ENCODE measurements around the gene TBRG1.

TBRG1 gene

GRCh38 chr11:124643605-124644425, 21.2 kb downstream of the TBRG1 start:
- TF ChIP-seq CTCF (IDR thresholded peaks at IDR 0.05; ENCODE audit: insufficient read depth, missing control alignments), result no peak
- no peak for DNase-seq (ENCODE audit: insufficient read length, low spot score)
- no peak for FAIRE-seq

- DNase-seq (ENCODE audit: insufficient read length, low spot score) (peak; percentile 23), FAIRE-seq (peak; percentile 46)
- peak; percentile 89 for TF ChIP-seq CTCF (IDR thresholded peaks at IDR 0.05; ENCODE audit: insufficient read depth, missing control alignments)
Observed at GRCh38 chr11:124644426-124645280, 22.0 kb downstream of the TBRG1 start.

- FAIRE-seq (no peak), DNase-seq (ENCODE audit: insufficient read length, low spot score) (no peak)
- TF ChIP-seq CTCF (IDR thresholded peaks at IDR 0.05; ENCODE audit: insufficient read depth, missing control alignments), result no peak
Observed at GRCh38 chr11:124646148-124646547, 23.5 kb downstream of the TBRG1 start.

GRCh38 chr11:124648610-124649009, 25.9 kb downstream of the TBRG1 start:
- no peak for FAIRE-seq
- TF ChIP-seq CTCF (IDR thresholded peaks at IDR 0.05; ENCODE audit: insufficient read depth, missing control alignments), result no peak
- no peak for DNase-seq (ENCODE audit: insufficient read length, low spot score)

- TF ChIP-seq CTCF (IDR thresholded peaks at IDR 0.05; ENCODE audit: insufficient read depth, missing control alignments), result no peak
- no peak for DNase-seq (ENCODE audit: insufficient read length, low spot score)
- FAIRE-seq, result no peak
Observed at GRCh38 chr11:124656774-124657630, 34.3 kb downstream of the TBRG1 start.

- FAIRE-seq (no peak), DNase-seq (ENCODE audit: insufficient read length, low spot score) (no peak)
- no peak for TF ChIP-seq CTCF (IDR thresholded peaks at IDR 0.05; ENCODE audit: insufficient read depth, missing control alignments)
Observed at GRCh38 chr11:124657904-124658303, 35.2 kb downstream of the TBRG1 start.
